Measurements from ENCODE around the gene CCDC187. TPM values are rescaled to one million over a fixed set of nuclear protein-coding genes. Genes with fewer than 3 reads are reported as not detected.

CCDC187 gene
- polyA plus RNA-seq, 1 donor from 2014 or later = not detected

GRCh38 chr9:136278221-136278620 is 25.7 kb downstream of the CCDC187 start:
- Histone ChIP-seq H3K4me2 (ENCODE audit: low read length) (no peak overlapping the region), H3K27ac (ENCODE audit: low read length) (no peak overlapping the region), H3K36me3 (ENCODE audit: insufficient read depth, low read length) (no peaks in the 10 kb centered on the region), H3K9me3 (ENCODE audit: low read length) (no peaks in the 10 kb centered on the region), H3K9ac (ENCODE audit: low read length) (no peak overlapping the region), H2AFZ (ENCODE audit: low read depth, low read length) (no peak overlapping the region), H3K27me3 (ENCODE audit: insufficient read depth, low read depth, low read length) (no peaks in the 10 kb centered on the region), H3K79me2 (replicated peaks; ENCODE audit: insufficient read depth, low read length) (no peaks in the 10 kb centered on the region), H3K4me3 (ENCODE audit: low read length) (no peak overlapping the region), H4K20me1 (ENCODE audit: insufficient read depth) (no peaks in the 10 kb centered on the region), H3F3A (ENCODE audit: insufficient read depth, low read length, poor library complexity, severe bottlenecking) (no peaks in the 10 kb centered on the region), H3K9me2 (ENCODE audit: insufficient read depth, low read length) (no peaks in the 10 kb centered on the region)
- TF ChIP-seq TAF1 (IDR thresholded peaks at IDR 0.05; ENCODE audit: low read depth) (no peak), REST (IDR thresholded peaks at IDR 0.05; ENCODE audit: borderline replicate concordance) (no peak), POLR2AphosphoS5 (IDR thresholded peaks at IDR 0.05) (no peak), EZH2 (IDR thresholded peaks at IDR 0.05; ENCODE audit: borderline replicate concordance, insufficient read depth, low read length, poor library complexity, severe bottlenecking) (no peak), MXI1 (conservative IDR thresholded peaks at IDR 0.05; ENCODE audit: poor library complexity, severe bottlenecking) (no peak), EP300 (conservative IDR thresholded peaks at IDR 0.05; ENCODE audit: poor library complexity, severe bottlenecking) (no peak)

- TF ChIP-seq TAF1 (IDR thresholded peaks at IDR 0.05; ENCODE audit: low read depth) (no peak), EP300 (conservative IDR thresholded peaks at IDR 0.05; ENCODE audit: poor library complexity, severe bottlenecking) (no peak), RAD21 (conservative IDR thresholded peaks at IDR 0.05) (no peak), CTCF (IDR thresholded peaks at IDR 0.05; ENCODE audit: poor library complexity, severe bottlenecking) (no peak), MXI1 (conservative IDR thresholded peaks at IDR 0.05; ENCODE audit: poor library complexity, severe bottlenecking) (no peak), POLR2AphosphoS5 (IDR thresholded peaks at IDR 0.05) (no peak), REST (IDR thresholded peaks at IDR 0.05; ENCODE audit: borderline replicate concordance) (no peak), SMC3 (conservative IDR thresholded peaks at IDR 0.05; ENCODE audit: poor library complexity) (no peak), EZH2 (IDR thresholded peaks at IDR 0.05; ENCODE audit: borderline replicate concordance, insufficient read depth, low read length, poor library complexity, severe bottlenecking) (no peak)
- H4K20me1 ChIP-seq (ENCODE audit: insufficient read depth) = no peaks in the 10 kb centered on the region
- no peaks in the 10 kb centered on the region for H3K9me3 ChIP-seq (ENCODE audit: low read length)
- H3K79me2 ChIP-seq (replicated peaks; ENCODE audit: insufficient read depth, low read length) = no peaks in the 10 kb centered on the region
- H3K27ac ChIP-seq (ENCODE audit: low read length) = no peak overlapping the region
- no peaks in the 10 kb centered on the region for H3F3A ChIP-seq (ENCODE audit: insufficient read depth, low read length, poor library complexity, severe bottlenecking)
- H3K9ac ChIP-seq (ENCODE audit: low read length) = no peak overlapping the region
- no peaks in the 10 kb centered on the region for H3K36me3 ChIP-seq (ENCODE audit: insufficient read depth, low read length)
- H2AFZ ChIP-seq (ENCODE audit: low read depth, low read length) = no peak overlapping the region
- no peak overlapping the region for H3K4me2 ChIP-seq (ENCODE audit: low read length)
- no peaks in the 10 kb centered on the region for H3K27me3 ChIP-seq (ENCODE audit: insufficient read depth, low read depth, low read length)
- H3K4me3 ChIP-seq (ENCODE audit: low read length) = no peak overlapping the region
- H3K9me2 ChIP-seq (ENCODE audit: insufficient read depth, low read length) = no peaks in the 10 kb centered on the region
Measured at GRCh38 chr9:136277746-136278145, 26.1 kb downstream of the CCDC187 start.

Data from neural cell (in vitro differentiated cells).